ENCODE data around the gene ZNF438.
"Not testable (repeated sequence)": the region's sequence is repeated elsewhere in the genome, so short reads cannot be mapped to it uniquely, and the experiment has no call there.

- TF ChIP-seq CTCF, POLR2A (IDR thresholded peaks at IDR 0.05): not testable (repeated sequence)
These were observed 48.5 kb downstream of the ZNF438 start for GRCh38 chr10:30983209-30983608.
